HG03095 (cell line): ENCODE results near the gene SLC15A4.

Experiments
- ATAC-seq: cut with Tn5 transposase; IDR thresholded peaks from one replicate; pipeline ENCODE4 v1.9.1; 2021; ENCODE audit warnings: moderate library complexity; ENCODE audit not compliant: unreplicated experiment

Gene SLC15A4

DNA sequence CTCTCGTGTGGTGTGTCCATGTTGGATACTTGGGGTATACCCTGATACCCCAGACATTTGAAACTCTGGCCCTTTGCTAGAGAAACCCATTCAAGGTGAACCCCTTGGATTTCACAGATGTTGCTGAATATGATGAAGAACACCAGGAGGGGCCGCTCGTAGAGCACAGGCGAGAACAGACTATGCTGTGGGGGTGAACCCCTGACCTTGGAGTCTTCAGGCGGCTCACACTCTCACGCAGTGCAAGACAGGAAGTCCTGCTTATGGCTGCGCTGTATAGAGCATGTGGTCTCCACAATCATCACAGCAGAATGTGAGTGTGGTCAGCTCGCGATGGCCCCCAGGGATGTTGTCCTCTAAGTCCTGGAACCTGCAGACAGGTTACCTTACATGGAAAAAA, 60.4 kb downstream of the SLC15A4 start:
- no peak for ATAC-seq

DNA sequence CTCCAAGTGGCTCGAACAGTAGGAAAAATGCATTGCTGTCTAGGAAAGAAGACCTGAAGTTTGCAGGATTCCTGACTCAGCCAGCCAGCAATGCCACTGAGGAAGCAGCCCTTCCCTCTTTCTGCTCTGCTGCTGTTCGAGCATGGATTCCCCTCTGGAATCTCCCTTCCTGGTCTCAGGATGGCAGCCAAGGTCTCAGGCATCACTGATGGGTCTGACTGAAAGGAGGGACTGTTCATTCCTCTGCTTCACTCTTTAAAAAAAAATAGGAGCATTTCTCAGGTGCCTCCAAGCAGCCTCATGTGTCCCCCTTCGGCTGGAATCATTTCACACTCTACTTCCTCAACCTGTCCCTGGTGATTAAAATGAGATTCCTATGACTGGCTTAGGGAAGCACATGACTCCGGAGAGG, 62.4 kb downstream of the SLC15A4 start:
- ATAC-seq, result no peak

- no peak for ATAC-seq
Measured at GRCh38 chr12:128755566-128755965, 68.2 kb downstream of the SLC15A4 start.

DNA sequence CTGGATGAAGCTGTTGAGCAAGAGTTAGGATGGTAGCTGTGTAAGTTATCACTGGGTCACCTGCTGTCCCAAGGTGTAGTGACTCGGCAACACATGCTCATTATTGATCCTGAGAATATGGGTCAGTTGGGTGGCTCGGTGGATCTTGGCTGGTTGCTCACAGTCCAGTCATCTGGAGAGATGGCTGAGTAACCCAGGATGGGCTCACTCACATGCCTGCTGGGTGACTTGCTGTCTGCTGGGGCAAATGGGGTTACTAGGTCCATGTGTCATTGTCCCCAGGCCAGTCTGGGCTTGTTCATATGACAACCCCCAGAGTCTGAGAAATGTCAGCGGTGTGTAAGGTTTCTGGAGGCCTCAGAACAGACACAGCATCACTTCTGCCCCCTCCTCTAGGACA, 69.5 kb downstream of the SLC15A4 start:
- ATAC-seq, result no peak

DNA sequence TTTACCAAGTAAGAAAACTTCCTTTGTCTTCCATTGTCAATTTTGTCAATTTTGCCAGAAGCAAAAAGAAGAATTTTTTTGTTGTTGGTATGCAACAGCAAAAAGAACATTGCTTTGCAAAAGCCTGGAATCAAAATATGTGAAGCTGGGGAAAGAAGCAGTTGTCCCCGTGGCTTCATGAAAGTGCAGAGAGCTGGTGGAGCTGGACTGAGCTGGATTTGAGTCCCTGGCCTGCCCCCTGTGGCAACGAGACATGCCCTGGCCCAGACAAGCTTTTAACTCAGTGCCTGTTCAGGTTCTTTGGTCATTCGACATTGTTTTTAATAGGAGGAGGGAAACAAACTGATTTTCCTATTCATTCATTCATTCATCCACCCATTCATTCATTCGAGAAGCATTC, 70.3 kb downstream of the SLC15A4 start:
- no peak for ATAC-seq

DNA sequence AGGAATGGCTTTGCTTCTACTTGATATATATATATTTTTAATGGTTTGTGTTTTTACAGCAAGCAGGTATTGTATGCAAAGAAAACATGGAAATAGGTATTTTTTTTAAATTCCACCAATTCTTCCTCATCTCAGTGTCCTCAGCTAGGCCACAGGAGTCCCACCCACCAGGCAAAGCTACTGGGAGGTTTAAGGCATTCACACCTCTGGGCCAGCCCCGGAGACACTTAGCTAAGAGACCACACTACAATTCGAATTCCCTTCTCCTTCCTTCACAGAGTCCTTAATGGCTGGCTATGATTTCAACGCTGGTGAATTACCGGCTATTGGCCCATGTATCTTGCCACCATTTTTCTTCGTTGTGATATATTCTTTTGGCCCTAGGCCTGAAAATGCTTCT, 71.4 kb downstream of the SLC15A4 start:
- no peak for ATAC-seq

DNA sequence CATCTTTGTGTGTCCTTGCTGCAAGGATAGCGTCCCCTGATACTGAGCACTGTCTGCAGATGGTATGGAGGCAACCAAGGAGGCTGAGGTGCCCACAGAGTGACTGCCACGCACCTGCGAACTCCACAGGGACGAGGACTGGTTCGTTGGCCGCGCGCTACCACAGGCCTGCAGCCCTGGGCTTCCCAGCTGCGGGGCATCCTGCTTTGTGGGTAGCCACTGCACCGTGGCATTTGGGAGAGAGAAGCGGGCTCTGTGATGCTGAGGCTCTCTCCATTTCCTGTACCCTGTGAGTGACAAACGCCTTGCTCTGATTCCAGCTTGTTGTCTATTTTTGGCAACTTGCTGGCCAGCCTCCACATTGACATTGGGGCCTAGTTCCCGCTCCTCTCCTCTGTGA, 76.3 kb downstream of the SLC15A4 start:
- no peak for ATAC-seq

- ATAC-seq, result no peak
Measured at GRCh38 chr12:128745772-128746689, 77.7 kb downstream of the SLC15A4 start.

GRCh38 chr12:128743916-128744315, 79.8 kb downstream of the SLC15A4 start:
- ATAC-seq, result no peak
